ENCODE results near the gene DNAH5. TPM values are rescaled to one million over a fixed set of nuclear protein-coding genes. Genes with fewer than 3 reads are reported as not detected.

The DNAH5 gene
- total RNA-seq, 3 donors from 2014 or later = 0.36 to 0.98 (median 0.70) TPM

DNA sequence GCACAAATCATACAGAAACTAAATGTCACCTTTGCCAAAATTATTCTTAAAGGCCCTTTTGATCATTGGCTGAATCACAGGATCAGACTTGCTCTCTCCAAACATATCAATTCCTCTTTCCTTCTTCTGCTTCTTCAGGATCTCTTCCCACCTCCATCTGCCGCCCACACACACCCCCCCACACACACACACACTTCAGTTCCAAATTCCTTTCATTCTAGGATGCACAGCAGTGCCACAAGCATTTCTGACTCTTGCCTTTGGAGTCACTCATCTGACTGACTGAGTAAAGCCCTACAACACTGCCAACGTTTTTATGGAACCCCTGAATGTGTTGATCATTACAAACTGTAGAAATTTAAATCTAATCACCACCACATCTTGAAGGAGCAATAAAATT is 22.9 kb downstream of the DNAH5 start:
- H3K36me3 ChIP-seq (ENCODE audit: low read depth) = no peaks in the 10 kb centered on the region
- intact Hi-C loops (cut with DNase I, micrococcal nuclease) = no loop called here
- ATAC-seq = no peak

GRCh38 chr5:13919786-13920185 is 24.7 kb downstream of the DNAH5 start:
- DNase-seq = no peak
- no peak for ATAC-seq
- Histone ChIP-seq H3K4me1 (ENCODE audit: low read depth) (no peaks in the 10 kb centered on the region), H3K9me3 (no peaks in the 10 kb centered on the region), H3K4me3 (no peak overlapping the region), H3K36me3 (ENCODE audit: low read depth) (no peaks in the 10 kb centered on the region)
- TF ChIP-seq CTCF (IDR thresholded peaks at IDR 0.05) = no peak
- intact Hi-C loops (cut with DNase I, micrococcal nuclease) = no loop called here

More for the DNA sequence above, 22.9 kb downstream of the DNAH5 start:
- no peaks in the 10 kb centered on the region for H3K4me1 ChIP-seq (ENCODE audit: low read depth)
- TF ChIP-seq CTCF (IDR thresholded peaks at IDR 0.05) = no peak
- H3K4me3 ChIP-seq = no peak overlapping the region
- no peaks in the 10 kb centered on the region for H3K9me3 ChIP-seq
- DNase-seq = no peak

DNA sequence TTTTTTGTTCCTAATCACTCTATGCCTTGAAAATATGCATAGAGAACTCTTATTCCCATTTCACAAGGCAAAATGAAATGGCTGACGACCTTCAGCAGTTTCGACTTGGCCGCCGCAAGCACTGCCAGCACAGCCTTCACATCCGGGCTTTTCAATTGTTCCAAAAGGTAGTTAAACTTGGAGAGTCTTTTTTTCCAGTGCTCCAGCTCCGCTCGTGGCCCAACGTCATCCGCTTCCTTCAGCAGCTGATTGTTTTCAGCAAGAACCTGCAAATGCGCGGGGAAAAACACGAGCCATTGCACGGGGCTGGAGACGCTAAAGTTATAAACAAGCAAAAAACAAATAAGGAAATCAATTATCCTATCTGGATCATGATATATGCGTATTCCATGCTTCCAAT is 25.4 kb downstream of the DNAH5 start:
- Histone ChIP-seq H3K4me3 (no peak overlapping the region), H3K36me3 (ENCODE audit: low read depth) (no peaks in the 10 kb centered on the region), H3K9me3 (no peaks in the 10 kb centered on the region), H3K4me1 (ENCODE audit: low read depth) (no peaks in the 10 kb centered on the region)
- DNase-seq (no peak), ATAC-seq (no peak)
- no peak for TF ChIP-seq CTCF (IDR thresholded peaks at IDR 0.05)
- intact Hi-C loops (cut with DNase I, micrococcal nuclease) = no loop called here

DNA sequence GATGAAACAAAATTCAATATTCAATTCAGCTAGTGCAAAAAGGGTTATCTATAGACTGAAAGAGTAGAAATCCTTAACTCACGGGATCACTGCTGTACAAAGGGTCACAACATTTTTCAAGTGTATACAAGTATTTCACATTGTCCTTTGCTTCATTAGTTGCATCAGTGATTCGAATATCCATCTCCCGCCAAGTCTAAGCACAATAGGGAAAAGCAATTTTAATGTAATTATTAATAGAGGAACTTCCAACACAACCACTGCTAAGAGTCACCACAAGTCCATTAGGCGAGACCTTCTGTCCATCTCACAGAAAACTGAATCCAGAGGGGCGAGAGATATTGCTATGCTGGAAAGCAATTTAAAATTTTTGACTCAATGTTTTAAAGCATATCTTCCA is 27.4 kb downstream of the DNAH5 start:
- no peak for TF ChIP-seq CTCF (IDR thresholded peaks at IDR 0.05)
- Histone ChIP-seq H3K36me3 (ENCODE audit: low read depth) (no peaks in the 10 kb centered on the region), H3K4me3 (no peak overlapping the region), H3K9me3 (no peaks in the 10 kb centered on the region), H3K4me1 (ENCODE audit: low read depth) (no peaks in the 10 kb centered on the region)
- no peak for DNase-seq
- ATAC-seq = no peak
- intact Hi-C loops (cut with DNase I, micrococcal nuclease) = no loop called here

DNA sequence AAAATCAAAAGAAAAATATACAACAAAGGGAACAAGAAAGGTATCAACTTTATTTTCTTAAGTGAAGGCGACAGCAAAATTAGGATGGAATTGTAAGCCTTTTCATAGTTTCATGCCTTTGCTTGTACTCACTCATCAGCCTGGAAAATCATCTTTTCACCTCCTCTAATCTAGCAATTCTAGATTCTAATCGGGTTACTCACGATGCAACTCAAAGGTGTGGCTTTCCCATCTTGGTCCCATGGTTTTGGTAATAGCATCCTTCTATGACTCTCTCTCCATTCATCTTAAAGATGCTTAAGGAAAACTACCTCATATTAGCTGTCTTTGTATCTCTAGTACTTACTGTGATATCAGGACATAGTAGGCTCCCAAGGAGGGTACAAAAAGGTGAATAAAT is 30.5 kb downstream of the DNAH5 start:
- no peaks in the 10 kb centered on the region for H3K9me3 ChIP-seq
- no peaks in the 10 kb centered on the region for H3K36me3 ChIP-seq (ENCODE audit: low read depth)
- H3K4me3 ChIP-seq = no peak overlapping the region
- ATAC-seq = no peak
- intact Hi-C loops (cut with DNase I, micrococcal nuclease) = no loop called here
- no peak for DNase-seq
- no peaks in the 10 kb centered on the region for H3K4me1 ChIP-seq (ENCODE audit: low read depth)
- no peak for TF ChIP-seq CTCF (IDR thresholded peaks at IDR 0.05)

DNA sequence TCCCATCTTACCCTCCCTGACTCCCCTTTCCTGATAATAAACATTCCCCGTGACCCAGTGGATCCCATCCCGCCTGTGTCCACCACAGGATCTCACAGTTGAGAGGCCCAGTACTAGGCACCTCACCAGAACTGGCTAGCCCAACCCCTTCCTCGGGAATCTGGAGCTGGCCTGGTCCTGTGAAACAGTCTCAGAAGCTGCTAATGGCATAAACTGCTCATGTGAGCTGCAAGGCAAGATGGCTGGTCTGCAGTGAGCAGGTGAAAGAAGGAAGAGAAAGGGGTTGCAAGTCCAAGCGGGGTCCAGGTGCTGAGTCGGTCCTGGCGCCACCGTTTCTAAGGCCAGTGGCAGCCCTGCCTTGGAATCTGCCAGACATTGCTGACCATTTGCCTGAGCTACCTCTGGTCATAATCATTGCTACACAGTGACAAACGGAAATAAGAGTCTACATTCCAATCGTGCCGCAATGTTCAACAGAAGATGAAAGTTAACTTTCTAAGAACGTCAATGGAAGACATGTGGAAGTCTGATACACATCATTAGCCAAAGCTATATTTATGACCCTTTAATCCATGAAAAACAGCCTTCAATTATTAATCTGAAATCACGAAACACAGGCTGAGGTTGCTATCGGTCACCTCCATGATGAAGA is 33.7 kb downstream of the DNAH5 start:
- TF ChIP-seq CTCF (IDR thresholded peaks at IDR 0.05) = no peak
- no peaks in the 10 kb centered on the region for H3K36me3 ChIP-seq (ENCODE audit: low read depth)
- no peak for DNase-seq
- no peak overlapping the region for H3K4me3 ChIP-seq
- ATAC-seq = no peak
- no peaks in the 10 kb centered on the region for H3K4me1 ChIP-seq (ENCODE audit: low read depth)
- H3K9me3 ChIP-seq = no peaks in the 10 kb centered on the region
- intact Hi-C loops (cut with DNase I, micrococcal nuclease) = no loop called here

Measured in mucosa of descending colon (tissue), 3 donors.